PFSK-1 (cell line): Measurements from ENCODE around the gene TXLNG.

Experiments used
- FOXP2 ChIP-seq: optimal IDR thresholded peaks from 2 replicates; pipeline ENCODE3; 2011; ENCODE audit warnings: borderline replicate concordance, control low read depth, inconsistent platforms; ENCODE audit not compliant: insufficient read depth; ENCODE audit errors: extremely low read length, extremely low read depth
- POLR2AphosphoS5 ChIP-seq: IDR thresholded peaks from 2 replicates; pipeline ENCODE4 v1.6.1; 2012; ENCODE audit warnings: low read depth, mild to moderate bottlenecking, control low read depth, low read length, moderate library complexity
- SIN3A ChIP-seq: IDR thresholded peaks from 2 replicates; pipeline ENCODE4 v1.6.1; 2012; ENCODE audit warnings: mild to moderate bottlenecking, low read length, moderate library complexity, borderline replicate concordance; ENCODE audit not compliant: insufficient read depth
- TAF1 ChIP-seq: IDR thresholded peaks from 2 replicates; pipeline ENCODE4 v1.6.1; 2012; ENCODE audit warnings: low read length, control low read depth, borderline replicate concordance; ENCODE audit not compliant: insufficient read depth
- TF ChIP-seq, protein P1 (sequence below), 2 experiments: IDR thresholded peaks; 2 replicates each; pipeline versions ENCODE4 v1.6.1 to v1.8.0; 2011 to 2012; ENCODE audit warnings: low read depth in 2 of 2, low read length in 2 of 2, control low read depth in 1 of 2, inconsistent platforms in 1 of 2, mild to moderate bottlenecking in 1 of 2, moderate library complexity in 1 of 2; ENCODE audit not compliant: insufficient read depth in 1 of 2

TXLNG gene

DNA sequence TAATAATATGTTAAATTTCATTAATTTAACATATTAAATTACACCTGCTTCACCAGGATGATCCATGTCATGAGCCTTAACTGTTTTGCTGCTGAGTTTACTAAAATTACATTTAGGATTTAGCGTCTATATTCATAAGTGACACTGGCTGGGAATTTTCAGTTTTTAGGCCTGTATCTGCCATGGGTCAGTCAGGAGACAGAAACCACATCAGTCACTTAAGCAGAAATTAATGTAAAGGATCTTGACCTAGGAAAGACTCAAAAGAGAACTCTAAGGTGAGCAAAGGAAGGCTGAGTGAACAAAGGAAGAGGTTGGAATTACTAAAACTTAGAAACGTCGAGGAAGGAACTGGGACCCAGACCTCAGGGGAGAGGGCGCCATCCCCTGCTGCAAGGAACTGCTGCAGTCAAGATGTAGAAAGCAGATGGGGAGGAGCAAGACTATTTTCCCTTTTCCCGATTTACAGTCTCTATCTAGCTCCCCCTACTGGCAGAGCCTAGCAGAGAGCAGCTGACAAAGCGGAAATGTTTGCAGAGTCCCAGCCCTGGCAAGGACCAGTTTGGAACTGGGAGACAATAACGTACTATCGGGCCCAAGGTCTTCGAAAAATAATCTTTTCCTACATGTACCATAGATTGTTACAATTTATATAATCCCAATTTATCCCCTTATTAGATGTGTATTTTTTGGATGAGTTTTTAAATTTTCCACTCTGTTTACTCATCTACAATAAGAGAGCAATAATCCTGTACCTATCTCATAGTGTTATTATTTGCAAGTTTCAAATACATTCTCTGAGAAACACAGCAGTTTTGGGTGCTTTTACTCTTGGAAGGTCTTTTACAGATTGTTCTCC, 106.5 kb downstream of the TXLNG start:
- TF ChIP-seq, protein P1, sequence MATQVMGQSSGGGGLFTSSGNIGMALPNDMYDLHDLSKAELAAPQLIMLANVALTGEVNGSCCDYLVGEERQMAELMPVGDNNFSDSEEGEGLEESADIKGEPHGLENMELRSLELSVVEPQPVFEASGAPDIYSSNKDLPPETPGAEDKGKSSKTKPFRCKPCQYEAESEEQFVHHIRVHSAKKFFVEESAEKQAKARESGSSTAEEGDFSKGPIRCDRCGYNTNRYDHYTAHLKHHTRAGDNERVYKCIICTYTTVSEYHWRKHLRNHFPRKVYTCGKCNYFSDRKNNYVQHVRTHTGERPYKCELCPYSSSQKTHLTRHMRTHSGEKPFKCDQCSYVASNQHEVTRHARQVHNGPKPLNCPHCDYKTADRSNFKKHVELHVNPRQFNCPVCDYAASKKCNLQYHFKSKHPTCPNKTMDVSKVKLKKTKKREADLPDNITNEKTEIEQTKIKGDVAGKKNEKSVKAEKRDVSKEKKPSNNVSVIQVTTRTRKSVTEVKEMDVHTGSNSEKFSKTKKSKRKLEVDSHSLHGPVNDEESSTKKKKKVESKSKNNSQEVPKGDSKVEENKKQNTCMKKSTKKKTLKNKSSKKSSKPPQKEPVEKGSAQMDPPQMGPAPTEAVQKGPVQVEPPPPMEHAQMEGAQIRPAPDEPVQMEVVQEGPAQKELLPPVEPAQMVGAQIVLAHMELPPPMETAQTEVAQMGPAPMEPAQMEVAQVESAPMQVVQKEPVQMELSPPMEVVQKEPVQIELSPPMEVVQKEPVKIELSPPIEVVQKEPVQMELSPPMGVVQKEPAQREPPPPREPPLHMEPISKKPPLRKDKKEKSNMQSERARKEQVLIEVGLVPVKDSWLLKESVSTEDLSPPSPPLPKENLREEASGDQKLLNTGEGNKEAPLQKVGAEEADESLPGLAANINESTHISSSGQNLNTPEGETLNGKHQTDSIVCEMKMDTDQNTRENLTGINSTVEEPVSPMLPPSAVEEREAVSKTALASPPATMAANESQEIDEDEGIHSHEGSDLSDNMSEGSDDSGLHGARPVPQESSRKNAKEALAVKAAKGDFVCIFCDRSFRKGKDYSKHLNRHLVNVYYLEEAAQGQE (IDR thresholded peaks at IDR 0.05; ENCODE audit: insufficient read depth in 1 of 2, low read depth in 2 of 2, low read length in 2 of 2) = no peak
- no peak for TF ChIP-seq SIN3A
- TF ChIP-seq TAF1 = no peak
- TF ChIP-seq FOXP2 = no peak
- no peak for TF ChIP-seq POLR2AphosphoS5
